GM18907 (cell line): Measurements from ENCODE around the gene ENTPD1.

ENCODE experiments used
- ATAC-seq: cut with Tn5 transposase; IDR thresholded peaks from one replicate; pipeline ENCODE4 v1.9.1; 2021; ENCODE audit warnings: mild to moderate bottlenecking, moderate library complexity; ENCODE audit not compliant: unreplicated experiment

The ENTPD1 gene

GRCh38 chr10:95820363-95820762 lies 64.4 kb downstream of the ENTPD1 start:
- peak; percentile 36 for ATAC-seq

- ATAC-seq: no peak
These were observed 65.8 kb downstream of the ENTPD1 start for GRCh38 chr10:95821720-95822119.

DNA sequence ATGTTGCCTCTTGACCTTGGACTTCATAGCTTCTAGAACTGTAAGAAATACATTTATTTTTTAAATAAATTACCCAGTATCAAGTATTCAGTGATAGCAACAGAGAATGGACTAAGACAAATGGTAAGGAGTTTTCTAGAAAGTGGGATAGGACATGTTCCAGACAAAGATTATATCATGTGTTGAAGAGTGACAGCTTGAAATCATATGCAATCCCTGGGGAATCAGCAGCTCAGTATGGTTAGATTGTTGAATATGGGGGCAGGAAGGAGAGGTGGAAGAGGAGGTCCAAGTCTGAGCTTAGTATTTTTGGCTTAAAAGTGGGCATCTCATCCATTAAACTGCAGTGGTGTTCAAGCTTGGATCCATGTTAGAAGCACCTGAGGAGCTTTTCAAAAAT lies 74.1 kb downstream of the ENTPD1 start:
- no peak for ATAC-seq

GRCh38 chr10:95831076-95831475 lies 75.1 kb downstream of the ENTPD1 start:
- no peak for ATAC-seq

- ATAC-seq: no peak
These were observed 75.6 kb downstream of the ENTPD1 start for GRCh38 chr10:95831515-95831914.

- peak; percentile 86 for ATAC-seq
These were observed 76.5 kb downstream of the ENTPD1 start for GRCh38 chr10:95832216-95833041.

- ATAC-seq: no peak
These were observed 77.2 kb downstream of the ENTPD1 start for GRCh38 chr10:95833042-95833610.

- no peak for ATAC-seq
These were observed 78.4 kb downstream of the ENTPD1 start for GRCh38 chr10:95834406-95834805.

GRCh38 chr10:95835149-95835860 lies 79.3 kb downstream of the ENTPD1 start:
- no peak for ATAC-seq

GRCh38 chr10:95835911-95836310 lies 79.9 kb downstream of the ENTPD1 start:
- ATAC-seq: no peak

DNA sequence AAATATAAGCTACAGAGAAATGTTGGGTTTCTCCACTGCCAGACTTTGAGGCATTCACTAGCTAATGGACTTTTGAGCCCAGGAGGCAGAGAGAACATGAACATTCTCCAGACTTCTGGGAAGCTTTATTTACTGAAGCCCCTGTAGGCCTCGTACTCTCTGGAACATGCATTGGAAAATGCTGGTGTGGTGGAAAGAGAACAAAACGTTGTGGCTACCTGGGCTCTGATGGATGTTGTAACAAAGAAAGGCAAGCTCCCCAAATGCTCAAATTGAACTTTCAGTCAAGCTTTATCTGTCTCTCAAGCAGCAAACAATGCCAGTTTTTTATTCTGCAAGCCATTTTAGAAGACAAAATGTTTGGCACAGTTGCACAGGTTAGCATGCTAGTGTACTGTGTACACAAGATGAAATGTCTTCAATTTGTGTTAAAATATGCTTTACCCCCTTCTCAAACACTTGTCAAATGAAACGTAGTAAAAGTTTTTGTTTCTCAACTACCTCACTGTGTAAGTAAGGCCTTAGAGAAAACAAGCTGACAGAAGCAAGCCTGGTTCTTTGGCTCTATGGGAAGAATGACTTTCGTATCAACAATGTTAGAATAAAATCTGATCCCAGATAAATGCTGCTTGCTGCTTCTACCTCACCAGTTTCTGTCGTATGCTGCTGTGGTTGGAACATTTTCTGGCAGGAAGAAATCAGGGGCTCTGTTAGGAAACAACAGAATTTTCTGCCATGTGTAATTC lies 80.8 kb downstream of the ENTPD1 start:
- no peak for ATAC-seq

DNA sequence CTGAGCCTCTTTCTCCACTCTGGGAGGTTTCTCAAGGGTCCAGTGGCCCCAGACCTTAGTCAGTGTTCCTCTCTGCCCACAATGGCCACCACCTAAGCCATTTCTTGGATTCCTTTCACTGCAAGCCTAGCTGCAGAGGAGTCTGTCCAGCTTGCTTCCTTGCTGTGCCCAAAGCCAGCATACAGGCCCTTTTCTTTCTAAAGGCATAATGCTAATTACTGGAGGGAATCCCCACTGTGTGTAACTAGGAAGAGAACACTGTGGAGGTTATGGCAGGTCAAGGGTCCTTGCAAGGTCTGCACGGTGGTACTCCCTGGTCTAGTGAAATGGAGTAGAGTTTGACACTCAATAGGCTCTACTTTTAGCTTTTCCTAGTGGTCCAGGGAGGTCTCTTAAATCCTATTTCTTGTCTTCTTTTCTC lies 81.4 kb downstream of the ENTPD1 start:
- peak; percentile 20 for ATAC-seq

DNA sequence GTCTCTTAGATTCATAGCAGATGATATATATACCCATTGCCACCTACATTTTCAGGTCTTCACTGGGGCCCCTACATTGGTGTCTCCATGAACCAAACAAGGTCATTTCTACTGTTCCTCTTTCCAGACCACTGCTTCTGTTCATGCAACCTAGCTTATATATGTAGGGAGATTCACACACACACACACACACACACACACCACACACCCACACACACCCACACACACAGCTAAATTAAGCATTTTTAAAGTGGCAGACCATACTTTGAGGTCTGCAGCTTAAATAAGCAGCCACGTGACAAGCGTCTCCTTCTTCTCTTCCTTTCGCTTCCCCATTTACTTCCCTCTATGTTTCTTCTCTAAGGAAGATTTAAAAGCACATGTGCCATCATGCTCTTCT lies 81.8 kb downstream of the ENTPD1 start:
- ATAC-seq: peak; percentile 30

GRCh38 chr10:95840121-95840520 lies 84.2 kb downstream of the ENTPD1 start:
- no peak for ATAC-seq

GRCh38 chr10:95840681-95841080 lies 84.7 kb downstream of the ENTPD1 start:
- no peak for ATAC-seq

DNA sequence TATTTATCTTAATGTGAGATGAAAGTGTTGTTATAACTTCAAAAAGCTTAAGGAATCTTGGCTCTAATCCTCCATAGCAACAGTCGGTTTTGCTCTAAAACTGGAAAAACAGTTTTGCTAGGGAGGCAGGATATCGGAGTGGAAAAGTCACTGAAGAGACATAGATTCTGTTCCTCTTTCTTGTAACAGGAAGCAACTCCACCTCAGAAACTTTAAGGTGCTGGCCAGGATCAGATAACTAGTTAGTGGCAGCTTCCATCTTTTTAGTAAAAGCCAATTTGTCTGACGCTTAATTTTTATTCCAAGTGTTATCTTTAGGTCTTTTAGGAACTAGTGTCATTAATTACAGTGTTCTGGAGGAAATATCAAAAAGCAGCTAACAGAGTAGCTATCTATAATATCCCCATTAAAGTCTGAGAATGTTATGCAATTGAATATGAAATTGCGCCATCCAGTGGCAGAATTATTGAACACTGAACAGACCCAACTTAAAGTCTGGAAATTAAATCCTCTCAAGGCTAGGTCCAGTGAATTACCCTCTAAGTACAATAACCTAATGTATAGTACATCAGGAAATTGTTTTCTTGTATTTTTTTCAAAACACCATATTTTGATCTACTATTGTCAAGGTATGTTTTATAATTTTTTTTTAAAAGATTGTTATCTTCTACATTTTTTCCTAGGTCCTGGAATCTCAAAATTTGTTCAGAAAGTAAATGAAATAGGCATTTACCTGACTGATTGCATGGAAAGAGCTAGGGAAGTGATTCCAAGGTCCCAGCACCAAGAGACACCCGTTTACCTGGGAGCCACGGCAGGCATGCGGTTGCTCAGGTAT lies 85.9 kb downstream of the ENTPD1 start:
- peak; percentile 26 for ATAC-seq

GRCh38 chr10:95845411-95845810 lies 89.4 kb downstream of the ENTPD1 start:
- ATAC-seq: no peak

- ATAC-seq: no peak
These were observed 91.0 kb downstream of the ENTPD1 start for GRCh38 chr10:95847007-95847406.

DNA sequence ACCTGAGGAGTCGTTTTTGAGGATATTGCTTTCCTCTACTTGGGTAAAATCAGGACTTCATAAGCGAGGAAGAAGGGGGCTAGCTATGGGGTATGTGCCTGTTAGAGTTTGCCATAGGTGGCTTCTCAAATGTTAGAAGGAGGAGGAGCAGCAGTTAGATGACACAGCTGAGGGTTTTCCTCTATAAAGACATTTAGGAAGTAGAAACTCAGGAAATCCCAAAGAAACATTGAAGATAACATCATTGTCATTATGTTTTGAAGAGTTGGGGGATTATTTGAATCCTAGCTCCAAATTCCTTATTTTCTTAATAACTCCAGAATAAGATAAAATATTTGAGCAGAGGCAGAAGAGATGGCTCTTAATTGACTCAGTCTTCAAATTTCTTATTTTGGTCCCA lies 92.9 kb downstream of the ENTPD1 start:
- no peak for ATAC-seq

DNA sequence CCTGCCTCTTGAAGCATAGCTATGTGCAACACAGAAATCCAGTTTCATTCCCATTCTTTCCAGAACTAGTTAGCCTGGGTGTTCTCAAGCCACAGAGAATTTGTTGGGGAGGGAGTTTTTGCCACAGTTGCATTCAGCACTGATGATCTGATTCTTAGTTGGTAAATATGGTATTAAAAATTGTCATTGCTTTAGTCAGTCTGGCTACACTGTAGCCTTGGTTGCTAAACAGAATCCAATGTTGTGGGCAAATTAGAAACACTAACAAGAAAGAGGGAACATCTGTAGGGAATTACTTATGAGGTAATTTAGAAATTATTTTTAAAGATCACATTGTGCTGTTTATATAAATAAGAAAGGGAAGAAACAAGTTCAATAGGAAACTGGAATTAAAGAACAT lies 94.8 kb downstream of the ENTPD1 start:
- no peak for ATAC-seq
